Measurements from ENCODE around the gene HOMER2. TPM values are rescaled to one million over a fixed set of nuclear protein-coding genes. Genes with fewer than 3 reads are reported as not detected.

The HOMER2 gene
- total RNA-seq, 8 experiments from 2014 or later: 5.7 to 34.3 (median 17.1) TPM

DNA sequence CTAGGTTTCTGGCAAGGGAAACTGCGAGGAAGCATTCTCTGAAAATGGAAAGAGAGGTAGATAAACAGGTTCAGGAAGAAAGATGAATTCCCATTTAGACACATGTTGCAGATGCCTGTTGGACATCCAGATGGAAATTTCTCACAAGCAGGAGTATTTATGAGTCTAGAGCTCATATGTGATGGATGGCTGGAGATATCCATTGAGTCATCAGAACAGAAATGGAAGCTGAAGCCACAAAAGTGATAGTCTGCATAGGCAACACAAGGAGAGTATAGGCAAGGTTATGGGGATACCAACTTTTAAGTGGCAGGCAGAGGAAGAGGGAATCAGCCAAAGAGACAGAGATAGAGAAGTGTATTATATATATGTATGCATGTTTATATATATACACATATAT lies 27.2 kb upstream of the HOMER2 start:
- ATAC-seq (replicated peaks in 6 of 8): no peak
- no peak overlapping the region for H3K27ac ChIP-seq
- peaks cover 0 to 3% of the 10 kb centered on the region in 2 donors for H3K4me1 ChIP-seq (replicated peaks in 1 of 2)
- in situ Hi-C loops (cut with MboI; ENCODE audit: low pct_unique_long_range_greater_than_20kb in 2 of 9, low sequenced_read_pairs in 9 of 9, unreplicated experiment in 9 of 9): loop anchor here in 1 of 9 experiments (25.0 kb wide), 1 partner anchor 392 kb away; no protein-coding TSS in a partner anchor
- no peak overlapping the region for H3K4me3 ChIP-seq
- WGBS, 10 experiments: 78 to 100% (median 100%) methylated on average over 1 of the region's 1 CpG; no CpG with 5 or more reads in 3 of the 10 experiments

DNA sequence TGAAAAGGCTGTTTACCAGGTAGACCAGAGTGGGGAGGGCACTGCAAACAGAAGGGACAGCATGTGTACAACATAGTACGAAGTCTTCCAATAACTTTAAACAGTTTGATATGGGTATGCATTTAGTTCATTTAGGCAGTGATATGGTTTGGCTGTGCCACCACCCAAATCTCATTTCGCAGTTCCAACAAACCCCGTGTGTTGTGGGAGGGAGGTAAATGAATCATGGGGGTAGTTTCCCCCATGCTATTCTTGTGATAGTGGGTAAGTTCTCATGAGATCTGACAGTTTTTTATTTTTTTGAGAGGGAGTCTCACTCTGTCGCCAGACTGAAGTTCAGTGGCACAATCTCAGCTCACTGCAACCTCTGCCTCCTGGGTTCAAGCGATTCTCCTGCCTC lies 25.9 kb upstream of the HOMER2 start:
- ATAC-seq (replicated peaks in 6 of 8): no peak
- Histone ChIP-seq H3K4me3 (no peak overlapping the region), H3K4me1 (replicated peaks in 1 of 2) (peaks cover 0 to 3% of the 10 kb centered on the region in 2 donors), H3K27ac (no peak overlapping the region)
- WGBS, 10 experiments: 58 to 100% (median 85%) methylated on average over 1 to 4 of the region's 5 CpGs; no CpG with 5 or more reads in 3 of the 10 experiments
- in situ Hi-C loops (cut with MboI; ENCODE audit: low pct_unique_long_range_greater_than_20kb in 2 of 9, low sequenced_read_pairs in 9 of 9, unreplicated experiment in 9 of 9): loop anchor here in 1 of 9 experiments (25.0 kb wide), 1 partner anchor 391 kb away; no protein-coding TSS in a partner anchor

DNA sequence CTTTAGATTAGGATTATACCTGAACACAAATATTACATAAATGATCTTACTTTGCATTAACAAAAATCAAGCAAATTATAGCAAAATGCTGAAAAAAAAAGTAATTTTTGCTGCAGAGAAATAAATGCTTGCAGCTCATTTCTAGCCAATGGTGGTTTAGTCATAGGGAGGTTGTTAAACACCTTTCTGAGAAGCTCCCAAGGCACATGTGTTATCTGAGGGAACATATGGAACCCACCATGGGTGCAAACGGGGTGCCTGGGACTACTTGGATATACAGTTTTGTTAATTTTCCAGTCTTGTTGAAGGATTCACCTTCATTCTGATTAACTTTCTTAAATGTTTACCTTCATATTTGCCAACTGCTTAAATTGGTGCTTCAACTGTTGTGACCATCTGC lies 24.6 kb upstream of the HOMER2 start:
- in situ Hi-C loops (cut with MboI; ENCODE audit: low pct_unique_long_range_greater_than_20kb in 2 of 9, low sequenced_read_pairs in 9 of 9, unreplicated experiment in 9 of 9): loop anchor here in 1 of 9 experiments (25.0 kb wide), 1 partner anchor 390 kb away; no protein-coding TSS in a partner anchor
- H3K27ac ChIP-seq: no peak overlapping the region
- WGBS, 10 experiments: 40 to 100% (median 96%) methylated on average over 1 of the region's 1 CpG; no CpG with 5 or more reads in 4 of the 10 experiments
- ATAC-seq (replicated peaks in 6 of 8): no peak
- no peak overlapping the region for H3K4me3 ChIP-seq
- H3K4me1 ChIP-seq (replicated peaks in 1 of 2): peaks cover 0 to 3% of the 10 kb centered on the region in 2 donors

GRCh38 chr15:82972990-82973389 lies 20.5 kb upstream of the HOMER2 start:
- ATAC-seq (replicated peaks in 6 of 8): no peak
- 75 to 100% (median 100%) methylated on average over 1 of the region's 1 CpG; no CpG with 5 or more reads in 4 of the 10 experiments for WGBS, 10 experiments
- in situ Hi-C loops (cut with MboI; ENCODE audit: low pct_unique_long_range_greater_than_20kb in 2 of 9, low sequenced_read_pairs in 9 of 9, unreplicated experiment in 9 of 9): no loop called here

DNA sequence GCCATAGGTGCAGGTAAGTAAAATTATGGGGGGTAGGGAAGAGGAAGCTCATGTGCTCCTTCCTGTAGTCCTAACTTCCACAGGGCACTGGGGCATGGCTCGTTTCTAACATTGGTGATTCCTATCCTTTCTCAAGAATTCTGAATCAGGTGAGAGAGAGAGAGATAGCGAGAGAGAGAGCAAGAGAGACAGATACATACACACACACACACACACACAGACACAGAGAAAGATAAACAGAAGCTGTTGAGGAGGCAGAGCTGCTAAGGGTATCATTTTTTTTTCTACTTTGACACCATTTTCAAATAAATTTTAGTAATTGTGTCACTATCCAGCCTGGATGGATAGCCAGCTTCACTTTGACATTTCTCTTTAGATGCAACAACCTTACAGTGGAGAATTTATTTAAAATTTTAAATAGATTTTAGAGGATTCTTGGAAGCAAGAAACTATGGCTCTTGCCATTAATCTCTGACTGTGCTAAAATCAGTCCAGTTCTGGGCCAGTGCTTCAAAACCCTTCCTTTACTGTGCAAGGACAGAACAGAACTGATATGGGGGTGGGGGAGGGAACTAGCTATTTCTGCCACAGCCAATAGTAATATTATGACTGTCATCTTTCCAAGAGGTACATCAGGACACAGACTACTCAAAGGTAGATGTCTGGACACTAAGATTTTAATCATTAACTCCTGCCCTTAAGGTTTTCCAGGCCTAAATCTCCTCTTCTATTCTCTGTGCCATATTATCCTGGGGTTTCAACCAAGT lies 18.9 kb upstream of the HOMER2 start:
- peak in 1 of 8 experiments; percentile 41 for ATAC-seq (replicated peaks in 6 of 8)
- Histone ChIP-seq H3K4me3 (no peak overlapping the region), H3K27ac (no peak overlapping the region), H3K4me1 (replicated peaks in 1 of 2) (no peaks in the 10 kb centered on the region)
- 0 to 86% (median 29%) methylated on average over 1 to 2 of the region's 2 CpGs; no CpG with 5 or more reads in 3 of the 10 experiments for WGBS, 10 experiments
- in situ Hi-C loops (cut with MboI; ENCODE audit: low pct_unique_long_range_greater_than_20kb in 2 of 9, low sequenced_read_pairs in 9 of 9, unreplicated experiment in 9 of 9): no loop called here

More at GRCh38 chr15:82972990-82973389, 20.5 kb upstream of the HOMER2 start:
- Histone ChIP-seq H3K4me1 (replicated peaks in 1 of 2) (no peaks in the 10 kb centered on the region), H3K4me3 (no peak overlapping the region), H3K27ac (no peak overlapping the region)

DNA sequence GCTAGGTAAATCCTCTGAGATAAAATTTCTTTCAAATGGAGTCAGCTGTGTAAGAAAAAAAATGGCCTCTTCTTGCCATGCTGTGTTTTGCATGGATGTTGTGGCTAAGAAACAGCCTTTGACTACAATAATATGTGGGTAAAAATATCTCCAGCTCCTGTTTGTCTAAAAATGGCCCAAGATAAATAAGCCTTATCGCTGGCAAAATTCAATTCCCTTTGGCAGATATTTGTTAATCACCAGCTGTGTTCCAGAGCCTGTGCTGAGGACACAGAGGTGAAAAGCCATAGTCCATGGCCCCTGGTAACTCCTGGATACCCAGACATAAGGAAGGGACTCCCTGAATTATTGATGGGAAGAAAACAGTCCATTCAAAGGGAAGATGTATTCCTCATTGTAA lies 18.2 kb upstream of the HOMER2 start:
- no peaks in the 10 kb centered on the region for H3K4me1 ChIP-seq (replicated peaks in 1 of 2)
- in situ Hi-C loops (cut with MboI; ENCODE audit: low pct_unique_long_range_greater_than_20kb in 2 of 9, low sequenced_read_pairs in 9 of 9, unreplicated experiment in 9 of 9): no loop called here
- no peak overlapping the region for H3K4me3 ChIP-seq
- ATAC-seq (replicated peaks in 6 of 8): no peak
- no peak overlapping the region for H3K27ac ChIP-seq
- 50 to 100% (median 86%) methylated on average over 1 of the region's 1 CpG; no CpG with 5 or more reads in 4 of the 10 experiments for WGBS, 10 experiments

DNA sequence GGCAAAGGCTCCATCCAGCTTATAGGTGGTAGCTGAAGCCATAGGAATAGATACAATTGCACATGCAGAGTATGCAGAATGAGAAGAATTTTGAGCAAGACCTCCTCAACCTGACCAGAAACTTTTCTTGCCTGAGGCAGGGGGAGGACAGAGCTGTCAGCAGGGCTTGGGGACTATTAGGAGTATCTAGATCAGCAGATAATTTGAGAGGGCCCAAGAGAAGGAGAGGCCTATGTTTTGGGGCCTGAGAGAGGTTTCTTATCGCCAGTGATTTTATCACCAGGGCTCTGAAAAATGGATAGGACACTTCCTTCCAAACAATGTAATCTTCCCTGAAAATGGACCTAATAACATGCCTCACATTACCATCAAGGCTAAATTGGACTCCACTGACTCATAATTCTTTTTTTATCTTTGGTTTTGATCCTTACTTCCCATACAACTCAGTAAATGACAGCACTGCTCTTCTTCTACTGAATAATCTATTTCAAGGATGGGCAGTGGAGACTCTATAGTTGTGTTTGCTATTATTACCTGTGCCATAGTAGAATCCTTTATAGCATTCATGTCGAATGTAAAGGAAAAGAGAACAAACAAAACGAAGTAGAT lies 17.7 kb upstream of the HOMER2 start:
- Histone ChIP-seq H3K4me1 (replicated peaks in 1 of 2) (no peaks in the 10 kb centered on the region), H3K4me3 (no peak overlapping the region), H3K27ac (no peak overlapping the region)
- peak in 1 of 8 experiments; percentile 23 for ATAC-seq (replicated peaks in 6 of 8)
- 13 to 82% (median 42%) methylated on average over 1 to 3 of the region's 3 CpGs for WGBS, 10 experiments
- in situ Hi-C loops (cut with MboI; ENCODE audit: low pct_unique_long_range_greater_than_20kb in 2 of 9, low sequenced_read_pairs in 9 of 9, unreplicated experiment in 9 of 9): no loop called here

- no peak overlapping the region for H3K4me3 ChIP-seq
- WGBS, 10 experiments: 37 to 88% (median 62%) methylated on average over 2 to 7 of the region's 7 CpGs; no CpG with 5 or more reads in 2 of the 10 experiments
- ATAC-seq (replicated peaks in 6 of 8): no peak
- H3K27ac ChIP-seq: no peak overlapping the region
- in situ Hi-C loops (cut with MboI; ENCODE audit: low pct_unique_long_range_greater_than_20kb in 2 of 9, low sequenced_read_pairs in 9 of 9, unreplicated experiment in 9 of 9): no loop called here
- H3K4me1 ChIP-seq (replicated peaks in 1 of 2): no peaks in the 10 kb centered on the region
These were observed 16.8 kb upstream of the HOMER2 start for GRCh38 chr15:82969353-82969752.

- H3K27ac ChIP-seq: no peak overlapping the region
- in situ Hi-C loops (cut with MboI; ENCODE audit: low pct_unique_long_range_greater_than_20kb in 2 of 9, low sequenced_read_pairs in 9 of 9, unreplicated experiment in 9 of 9): no loop called here
- no peaks in the 10 kb centered on the region for H3K4me1 ChIP-seq (replicated peaks in 1 of 2)
- ATAC-seq (replicated peaks in 6 of 8): no peak
- H3K4me3 ChIP-seq: no peak overlapping the region
- 33 to 100% (median 86%) methylated on average over 1 to 4 of the region's 4 CpGs; no CpG with 5 or more reads in 2 of the 10 experiments for WGBS, 10 experiments
These were observed 15.5 kb upstream of the HOMER2 start for GRCh38 chr15:82968066-82968465.

DNA sequence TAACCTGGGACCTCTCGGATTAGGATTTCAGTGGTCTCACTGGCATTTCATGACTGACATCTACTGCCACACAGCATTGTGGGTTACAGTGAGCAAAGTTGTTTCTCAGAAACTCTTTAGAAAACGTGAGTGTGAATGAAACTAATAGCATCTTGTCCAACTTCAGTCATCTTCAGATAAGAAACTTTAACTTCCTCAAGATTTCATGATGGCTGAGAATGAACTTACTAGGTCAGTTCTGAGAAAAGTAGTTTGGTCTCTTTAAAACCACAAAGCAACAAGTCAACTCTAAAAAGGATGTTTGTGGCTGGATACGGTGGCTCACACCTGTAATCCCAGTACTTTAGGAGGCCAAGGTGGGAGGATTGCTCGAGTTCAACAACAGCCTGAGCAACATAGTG lies 14.2 kb upstream of the HOMER2 start:
- Histone ChIP-seq H3K4me1 (replicated peaks in 1 of 2) (no peaks in the 10 kb centered on the region), H3K4me3 (no peak overlapping the region), H3K27ac (no peak overlapping the region)
- 20 to 100% (median 83%) methylated on average over 1 to 4 of the region's 4 CpGs for WGBS, 10 experiments
- ATAC-seq (replicated peaks in 6 of 8): no peak
- in situ Hi-C loops (cut with MboI; ENCODE audit: low pct_unique_long_range_greater_than_20kb in 2 of 9, low sequenced_read_pairs in 9 of 9, unreplicated experiment in 9 of 9): no loop called here

DNA sequence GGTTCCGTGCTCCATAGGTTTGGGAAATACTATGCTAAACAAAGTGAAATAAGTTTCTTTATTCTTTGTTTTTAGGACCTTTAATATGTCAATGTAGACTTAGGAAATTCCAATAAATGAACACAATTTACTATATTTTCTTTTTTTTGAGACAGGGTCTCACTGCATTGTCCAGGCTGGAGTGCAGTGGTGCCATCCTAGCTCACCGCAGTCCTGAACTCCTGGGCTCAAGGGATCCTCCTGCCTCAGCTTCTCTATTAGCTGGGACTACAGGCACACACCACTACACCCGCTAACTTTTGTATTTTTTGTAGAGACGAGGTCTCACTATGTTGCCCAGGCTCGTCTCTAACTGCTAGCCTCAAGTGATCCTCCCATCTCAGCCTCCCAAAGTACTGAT lies 12.4 kb upstream of the HOMER2 start:
- no peak overlapping the region for H3K4me3 ChIP-seq
- in situ Hi-C loops (cut with MboI; ENCODE audit: low pct_unique_long_range_greater_than_20kb in 2 of 9, low sequenced_read_pairs in 9 of 9, unreplicated experiment in 9 of 9): no loop called here
- WGBS, 10 experiments: 85 to 100% (median 100%) methylated on average over 1 to 5 of the region's 5 CpGs; no CpG with 5 or more reads in 1 of the 10 experiments

GRCh38 chr15:82963471-82964341 lies 11.2 kb upstream of the HOMER2 start:
- WGBS, 10 experiments: 21 to 93% (median 78%) methylated on average over 1 to 7 of the region's 7 CpGs
- no peak overlapping the region for H3K27ac ChIP-seq
- no peaks in the 10 kb centered on the region for H3K4me1 ChIP-seq (replicated peaks in 1 of 2)

More for the DNA sequence above, 12.4 kb upstream of the HOMER2 start:
- ATAC-seq (replicated peaks in 6 of 8): no peak
- Histone ChIP-seq H3K27ac (no peak overlapping the region), H3K4me1 (replicated peaks in 1 of 2) (no peaks in the 10 kb centered on the region)

More at GRCh38 chr15:82963471-82964341, 11.2 kb upstream of the HOMER2 start:
- in situ Hi-C loops (cut with MboI; ENCODE audit: low pct_unique_long_range_greater_than_20kb in 2 of 9, low sequenced_read_pairs in 9 of 9, unreplicated experiment in 9 of 9): no loop called here
- ATAC-seq (replicated peaks in 6 of 8): peak in 3 of 8 experiments; percentile 41 to 96 (median 93)
- H3K4me3 ChIP-seq: no peak overlapping the region
